AG09309 (cell line): ENCODE results near the gene HOXC4.

ENCODE experiments used
- DNase-seq: peaks from one replicate; pipeline ENCODE4 v3.0.0-alpha.2; 2010; ENCODE audit warnings: low read depth
- H3K4me3 ChIP-seq: 2 replicates; pipeline ENCODE4 v1.5.1; 2011; ENCODE audit warnings: mild to moderate bottlenecking, low read depth, low read length, moderate library complexity; ENCODE audit not compliant: control insufficient read depth
- CTCF ChIP-seq: IDR thresholded peaks from 2 replicates; pipeline ENCODE4 v1.5.1; 2011; ENCODE audit warnings: mild to moderate bottlenecking, low read depth, low read length, inconsistent platforms; ENCODE audit not compliant: insufficient read depth, control insufficient read depth; ENCODE audit errors: missing control alignments

The HOXC4 gene

DNA sequence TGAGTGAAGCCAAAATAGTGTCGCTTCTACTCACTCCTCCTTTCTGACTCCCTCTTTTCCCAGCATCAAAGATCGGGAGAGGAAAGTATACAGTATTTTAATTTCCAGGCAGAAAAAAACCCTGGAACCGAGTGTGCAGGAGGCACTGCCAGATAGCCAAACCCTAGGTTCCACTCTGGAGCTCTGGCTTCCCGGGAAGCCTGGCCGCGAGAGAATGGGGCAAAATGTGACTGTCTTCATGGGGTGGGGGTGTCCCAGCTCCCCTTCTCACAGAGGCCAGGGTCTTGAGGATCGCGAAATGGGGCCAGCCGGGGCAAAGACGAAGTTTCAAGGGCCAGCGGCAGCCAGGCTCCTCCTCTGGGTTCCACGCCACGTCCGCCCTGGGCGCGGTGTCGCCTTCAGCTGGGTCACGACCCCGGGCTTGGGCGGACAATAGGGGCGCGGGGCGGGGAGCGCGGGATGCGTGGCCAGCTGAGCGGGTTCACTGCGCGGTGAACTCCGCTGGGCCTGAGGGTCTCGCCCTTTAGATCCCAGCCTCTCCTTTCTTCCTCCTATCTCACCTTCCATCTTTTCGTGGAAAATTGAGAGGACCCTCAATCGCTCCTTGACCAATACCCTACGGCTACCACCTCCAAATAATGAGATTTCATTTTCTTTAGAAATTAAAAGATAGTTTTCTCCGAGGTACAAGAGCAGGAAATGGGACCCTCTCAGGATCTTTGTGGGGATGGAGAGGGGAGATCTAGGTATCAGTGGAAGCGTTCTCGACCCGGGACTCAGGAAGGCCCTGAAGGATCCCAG lies 6.7 kb downstream of the HOXC4 start:
- TF ChIP-seq CTCF: no peak
- DNase-seq: no peak
- H3K4me3 ChIP-seq: no peak overlapping the region

GRCh38 chr12:54060975-54061778 lies 7.5 kb downstream of the HOXC4 start:
- DNase-seq: no peak
- TF ChIP-seq CTCF: no peak
- H3K4me3 ChIP-seq: no peak overlapping the region

- no peak for DNase-seq
- H3K4me3 ChIP-seq: no peak overlapping the region
- no peak for TF ChIP-seq CTCF
These were observed 12.0 kb downstream of the HOXC4 start for GRCh38 chr12:54065677-54066076.

GRCh38 chr12:54066408-54066807 lies 12.8 kb downstream of the HOXC4 start:
- no peak for DNase-seq
- H3K4me3 ChIP-seq: no peak overlapping the region
- TF ChIP-seq CTCF: no peak

DNA sequence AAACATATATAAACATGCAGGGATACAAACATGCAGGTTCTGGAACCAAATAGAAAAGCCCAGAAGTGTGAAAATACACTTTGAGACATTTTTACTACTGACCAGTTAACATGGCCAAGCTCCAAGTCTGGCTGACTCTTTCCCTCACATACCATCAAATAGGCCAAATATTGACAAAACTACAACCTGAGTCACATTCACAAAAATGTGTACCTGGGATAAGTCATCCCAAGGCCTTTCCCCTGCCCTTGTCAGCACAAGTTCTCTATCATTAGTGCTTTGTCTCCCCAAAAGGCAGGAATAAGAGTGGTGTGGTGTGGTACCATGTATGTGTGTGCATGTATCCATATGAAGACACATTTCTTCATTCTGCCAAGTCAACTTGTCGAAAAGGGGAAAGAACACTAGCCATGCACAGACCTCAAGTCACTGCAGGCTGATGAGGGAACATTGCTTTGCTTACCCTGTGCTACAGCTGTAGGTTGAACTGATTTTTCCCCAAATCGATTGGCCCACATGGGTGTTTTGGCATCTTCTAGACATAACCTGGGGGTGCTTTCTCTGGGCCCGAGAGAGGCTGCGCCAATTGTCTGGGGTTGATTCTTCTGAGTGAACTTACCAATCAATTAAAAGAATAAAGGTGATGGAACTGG lies 14.9 kb downstream of the HOXC4 start:
- H3K4me3 ChIP-seq: no peak overlapping the region
- no peak for TF ChIP-seq CTCF
- no peak for DNase-seq

GRCh38 chr12:54071942-54072341 lies 18.3 kb downstream of the HOXC4 start:
- no peak for DNase-seq
- TF ChIP-seq CTCF: no peak
- no peak overlapping the region for H3K4me3 ChIP-seq
